WERI-Rb-1 (cell line): ENCODE measurements around the gene USP49.

Source experiments
- DNase-seq: peaks from one replicate; pipeline ENCODE4 v3.0.0-alpha.2; 2020
- H3K27ac ChIP-seq: fragments of 250-450 bp; sonication (Bioruptor Pico); 2 replicates; pipeline ENCODE4 v1.5.1; 2020; ENCODE audit warnings: mild to moderate bottlenecking, moderate library complexity
- H3K27me3 ChIP-seq: fragments of 250-450 bp; sonication (Bioruptor Pico); 2 replicates; pipeline ENCODE4 v1.5.1; 2021; ENCODE audit warnings: mild to moderate bottlenecking, low read depth, moderate library complexity; ENCODE audit not compliant: insufficient read depth, severe bottlenecking
- H3K36me3 ChIP-seq: fragments of 250-450 bp; sonication (Bioruptor Pico); 2 replicates; pipeline ENCODE4 v1.5.1; 2020; ENCODE audit warnings: mild to moderate bottlenecking, moderate library complexity
- H3K4me3 ChIP-seq: 2 replicates; pipeline ENCODE4 v1.5.1; 2011; ENCODE audit warnings: low read depth, mild to moderate bottlenecking, control low read depth, low read length
- H3K9me3 ChIP-seq: fragments of 250-450 bp; sonication (Bioruptor Pico); 2 replicates; pipeline ENCODE4 v1.5.1; 2021; ENCODE audit warnings: mild to moderate bottlenecking, moderate library complexity; ENCODE audit not compliant: severe bottlenecking
- TF ChIP-seq, protein P1 (sequence below): IDR thresholded peaks from 2 replicates; pipeline ENCODE4 v1.5.1; 2011; ENCODE audit warnings: low read depth, mild to moderate bottlenecking, control low read depth, inconsistent platforms, low read length

Gene USP49

DNA sequence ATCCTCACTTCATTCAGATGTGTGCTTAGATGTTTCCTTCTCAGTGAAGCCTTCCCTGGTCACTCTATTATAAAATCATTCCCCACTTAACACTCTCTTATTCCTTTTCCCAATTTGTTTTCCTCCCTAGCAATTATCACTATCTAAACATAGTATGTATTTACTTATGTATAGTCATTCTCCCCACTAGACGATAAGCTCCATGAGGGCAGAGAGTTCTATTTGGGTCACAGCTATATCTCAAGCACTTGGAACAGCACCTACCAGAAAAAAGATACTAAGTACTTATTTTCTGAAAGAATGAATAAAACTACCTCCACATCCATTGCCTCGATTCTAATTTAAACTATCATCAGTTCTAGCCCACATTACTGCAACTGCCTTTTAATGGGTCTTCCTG lies 36.5 kb downstream of the USP49 start:
- DNase-seq, result no peak
- no peaks in the 10 kb centered on the region for H3K27me3 ChIP-seq
- no peaks in the 10 kb centered on the region for H3K9me3 ChIP-seq
- TF ChIP-seq, protein P1, sequence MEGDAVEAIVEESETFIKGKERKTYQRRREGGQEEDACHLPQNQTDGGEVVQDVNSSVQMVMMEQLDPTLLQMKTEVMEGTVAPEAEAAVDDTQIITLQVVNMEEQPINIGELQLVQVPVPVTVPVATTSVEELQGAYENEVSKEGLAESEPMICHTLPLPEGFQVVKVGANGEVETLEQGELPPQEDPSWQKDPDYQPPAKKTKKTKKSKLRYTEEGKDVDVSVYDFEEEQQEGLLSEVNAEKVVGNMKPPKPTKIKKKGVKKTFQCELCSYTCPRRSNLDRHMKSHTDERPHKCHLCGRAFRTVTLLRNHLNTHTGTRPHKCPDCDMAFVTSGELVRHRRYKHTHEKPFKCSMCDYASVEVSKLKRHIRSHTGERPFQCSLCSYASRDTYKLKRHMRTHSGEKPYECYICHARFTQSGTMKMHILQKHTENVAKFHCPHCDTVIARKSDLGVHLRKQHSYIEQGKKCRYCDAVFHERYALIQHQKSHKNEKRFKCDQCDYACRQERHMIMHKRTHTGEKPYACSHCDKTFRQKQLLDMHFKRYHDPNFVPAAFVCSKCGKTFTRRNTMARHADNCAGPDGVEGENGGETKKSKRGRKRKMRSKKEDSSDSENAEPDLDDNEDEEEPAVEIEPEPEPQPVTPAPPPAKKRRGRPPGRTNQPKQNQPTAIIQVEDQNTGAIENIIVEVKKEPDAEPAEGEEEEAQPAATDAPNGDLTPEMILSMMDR, result no peak
- H3K4me3 ChIP-seq, result no peak overlapping the region
- no peak overlapping the region for H3K27ac ChIP-seq
- H3K36me3 ChIP-seq, result peaks cover 59% of the 10 kb centered on the region

- no peaks in the 10 kb centered on the region for H3K27me3 ChIP-seq
These were observed 44.3 kb downstream of the USP49 start for GRCh38 chr6:41850861-41851260.

GRCh38 chr6:41846666-41847237 lies 48.4 kb downstream of the USP49 start:
- Histone ChIP-seq H3K36me3 (peaks cover 64% of the 10 kb centered on the region), H3K27me3 (no peaks in the 10 kb centered on the region), H3K27ac (peak overlapping the region; percentile 73), H3K4me3 (no peak overlapping the region), H3K9me3 (no peaks in the 10 kb centered on the region)
- TF ChIP-seq, protein P1, result peak; percentile 89
- DNase-seq, result peak; percentile 89

More at GRCh38 chr6:41850861-41851260, 44.3 kb downstream of the USP49 start:
- Histone ChIP-seq H3K9me3 (no peaks in the 10 kb centered on the region), H3K36me3 (peaks cover 40% of the 10 kb centered on the region), H3K4me3 (no peak overlapping the region), H3K27ac (no peak overlapping the region)
- TF ChIP-seq, protein P1, result no peak
- DNase-seq, result no peak

DNA sequence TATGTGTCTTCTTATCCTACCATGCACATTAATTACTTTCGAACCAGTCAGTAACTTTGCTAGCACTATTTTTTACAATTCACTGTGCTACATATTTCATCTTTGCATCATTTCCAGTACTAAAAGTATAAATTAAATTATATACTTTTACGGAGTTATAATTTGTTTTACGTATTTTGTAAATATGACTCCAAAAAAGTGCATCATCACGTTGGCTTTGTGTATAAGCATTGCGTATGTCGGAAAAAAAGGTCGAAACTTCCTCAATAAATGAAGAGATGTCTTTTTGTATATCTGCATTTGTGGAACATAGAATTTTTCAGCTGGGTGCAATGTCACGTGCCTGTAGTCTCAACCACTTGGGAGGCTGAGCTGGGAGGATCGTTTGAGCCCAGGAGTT lies 52.0 kb downstream of the USP49 start:
- Histone ChIP-seq H3K36me3 (peaks cover 65% of the 10 kb centered on the region), H3K27me3 (no peaks in the 10 kb centered on the region), H3K9me3 (no peaks in the 10 kb centered on the region), H3K27ac (no peak overlapping the region), H3K4me3 (no peak overlapping the region)
- TF ChIP-seq, protein P1, result no peak
- DNase-seq, result no peak

DNA sequence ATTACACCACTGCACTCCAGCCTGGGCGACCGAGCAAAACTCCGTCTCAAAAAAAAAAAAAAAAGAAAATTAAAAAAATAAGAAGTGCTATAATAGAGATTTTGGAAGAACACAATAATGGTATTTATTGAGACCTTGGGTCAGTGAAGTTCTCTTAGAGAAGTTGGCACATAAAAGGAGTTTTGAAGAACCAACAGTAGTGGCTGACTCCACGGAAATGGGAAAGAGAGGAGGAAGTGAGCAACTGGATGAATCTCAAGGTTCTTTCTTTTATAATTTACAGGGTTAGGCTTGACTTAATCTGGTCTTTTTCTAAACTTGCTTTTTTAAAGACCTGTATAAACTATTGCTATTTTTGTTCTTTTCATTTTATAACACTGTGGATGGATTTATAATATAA lies 54.8 kb downstream of the USP49 start:
- H3K9me3 ChIP-seq, result no peaks in the 10 kb centered on the region
- TF ChIP-seq, protein P1, result no peak
- no peak overlapping the region for H3K27ac ChIP-seq
- H3K36me3 ChIP-seq, result peaks cover 69% of the 10 kb centered on the region
- no peak for DNase-seq
- no peaks in the 10 kb centered on the region for H3K27me3 ChIP-seq
- H3K4me3 ChIP-seq, result no peak overlapping the region

- Histone ChIP-seq H3K4me3 (no peak overlapping the region), H3K9me3 (no peaks in the 10 kb centered on the region), H3K27ac (no peak overlapping the region), H3K36me3 (peaks cover 66% of the 10 kb centered on the region), H3K27me3 (no peaks in the 10 kb centered on the region)
- DNase-seq, result no peak
- TF ChIP-seq, protein P1, result no peak
These were observed 58.5 kb downstream of the USP49 start for GRCh38 chr6:41836660-41837052.
